ENCODE measurements around the gene MRPS6.

MRPS6 gene

DNA sequence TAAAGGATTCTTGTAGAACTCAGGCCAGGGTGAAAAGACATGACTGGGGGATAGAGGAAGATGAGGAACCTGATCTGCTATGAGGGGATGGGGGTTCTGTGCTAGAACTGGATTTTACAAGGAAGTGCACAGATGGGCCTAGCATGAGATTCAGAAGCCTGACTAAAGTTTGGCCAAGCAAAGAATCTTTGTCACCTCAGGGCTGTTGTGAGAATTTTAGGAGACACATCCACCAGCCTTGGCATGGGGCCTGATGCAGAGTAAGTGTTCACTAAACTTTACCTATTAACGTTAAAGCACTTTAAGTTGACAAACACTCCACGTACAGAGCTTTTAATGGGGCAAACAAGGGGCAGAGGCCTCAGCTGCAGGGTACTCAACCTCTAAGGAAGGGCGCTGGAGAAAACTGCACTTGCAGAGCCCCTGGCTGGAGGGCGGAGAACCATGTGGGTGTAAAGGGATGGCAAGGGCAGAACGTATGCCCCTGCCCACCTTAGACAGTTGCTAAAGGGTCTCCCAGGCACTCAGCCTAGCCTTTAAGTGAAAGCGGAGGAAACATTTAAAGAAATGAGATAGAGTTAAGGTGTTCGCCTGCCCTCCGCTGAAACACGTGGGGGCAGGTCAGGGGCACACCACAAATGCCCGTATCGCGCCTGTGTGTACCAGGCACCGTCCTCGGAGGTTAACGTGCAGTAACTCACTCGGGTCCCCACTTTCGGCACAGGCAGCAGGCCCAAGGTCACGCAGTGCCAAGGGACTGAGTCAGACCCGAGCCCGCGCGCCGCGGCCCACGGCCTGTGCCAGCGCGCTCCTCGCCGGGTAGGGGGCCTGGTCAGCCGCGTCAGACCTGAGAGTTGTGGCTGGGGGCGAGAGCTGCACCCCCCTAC lies 990 bp upstream of the MRPS6 start:
- DNase-seq = no peak

GRCh38 chr21:34073749-34074282 lies 438 bp downstream of the MRPS6 start:
- peak; percentile 56 for DNase-seq

DNA sequence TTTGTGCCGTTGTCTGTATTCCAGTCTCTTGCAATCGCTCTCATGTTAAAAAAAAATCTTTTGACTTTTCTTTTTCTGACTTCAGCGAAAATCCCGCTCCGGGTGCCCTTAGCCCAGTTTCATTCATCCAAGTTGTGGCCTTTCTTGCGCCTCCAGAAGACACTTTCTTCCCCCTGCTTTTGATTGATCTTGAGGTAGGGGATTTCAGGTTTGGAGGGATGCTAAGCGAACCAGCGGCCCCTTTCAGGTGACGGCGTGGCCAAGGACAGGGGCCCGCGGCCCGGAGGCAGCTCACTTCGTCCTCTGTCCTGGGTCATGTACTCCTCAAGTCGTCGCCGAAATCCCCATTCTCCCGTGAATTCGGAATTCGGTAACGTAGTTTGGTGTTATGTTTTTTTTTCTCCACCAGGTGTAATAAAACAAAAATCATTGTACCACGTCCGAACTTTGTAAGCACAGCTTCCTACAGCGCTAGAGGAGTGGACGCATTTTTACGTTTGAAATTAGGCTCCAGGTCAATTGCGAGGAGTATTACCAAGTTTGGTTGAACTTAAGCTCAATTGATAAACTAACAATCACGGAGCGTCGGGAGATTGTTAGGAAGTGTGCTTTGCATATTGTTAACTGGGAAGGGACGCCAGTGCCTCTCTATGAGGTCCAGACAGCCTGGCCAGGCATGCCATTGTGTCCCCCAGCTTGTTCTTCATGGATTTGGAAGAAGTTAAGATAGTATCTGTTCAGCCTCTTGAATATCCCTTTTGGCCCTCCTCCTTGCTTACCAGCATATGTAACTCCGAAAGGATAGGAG lies 1.1 kb downstream of the MRPS6 start:
- no peak for DNase-seq

GRCh38 chr21:34075091-34075425 lies 1.7 kb downstream of the MRPS6 start:
- DNase-seq = no peak

DNA sequence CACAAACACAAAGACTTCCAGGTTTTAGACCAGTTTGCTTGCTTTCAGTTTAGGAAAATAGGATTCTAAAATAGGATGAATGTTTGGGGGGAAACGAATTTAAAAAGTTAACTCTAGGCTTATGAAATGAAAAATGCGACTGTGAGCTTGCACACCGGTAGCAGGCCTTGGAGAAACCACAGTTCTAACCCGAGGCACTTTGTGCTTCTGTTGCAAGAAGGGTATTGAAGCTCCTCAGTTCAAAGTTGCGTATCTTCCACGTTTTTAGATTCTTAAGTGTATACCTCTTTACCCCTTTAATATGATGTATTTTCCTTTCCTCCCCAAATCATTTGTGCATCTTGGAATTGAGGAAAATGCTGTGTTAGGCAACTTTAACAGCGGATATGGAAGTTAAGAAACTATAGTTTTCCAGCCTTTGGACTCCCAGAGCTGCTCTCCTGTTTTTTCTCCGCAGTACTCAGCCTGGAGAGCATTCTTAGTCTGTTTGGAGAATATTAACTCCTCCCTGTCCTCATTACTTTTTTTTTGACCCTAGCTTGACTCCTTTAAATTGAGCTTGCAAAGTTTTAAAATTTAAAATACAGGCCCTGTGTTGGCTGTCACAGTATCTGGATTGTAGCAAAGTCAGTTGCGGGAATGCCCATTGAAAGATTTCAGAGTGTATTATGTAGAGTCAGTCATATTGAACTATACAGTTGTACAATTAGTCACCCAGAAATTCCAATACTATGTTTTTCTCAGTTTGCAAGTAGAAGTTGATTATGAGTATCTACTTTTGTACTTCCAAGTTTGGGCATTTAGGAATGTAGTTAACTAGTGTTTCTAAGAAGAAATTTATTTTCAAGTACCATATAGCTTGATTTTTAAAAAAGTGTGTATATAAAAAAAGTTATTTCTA lies 2.6 kb downstream of the MRPS6 start:
- DNase-seq = no peak

- no peak for DNase-seq
Measured at GRCh38 chr21:34076835-34077234, 3.5 kb downstream of the MRPS6 start.

- no peak for DNase-seq
Measured at GRCh38 chr21:34077888-34078287, 4.5 kb downstream of the MRPS6 start.

- peak; percentile 24 for DNase-seq
Measured at GRCh38 chr21:34078915-34079314, 5.5 kb downstream of the MRPS6 start.

DNA sequence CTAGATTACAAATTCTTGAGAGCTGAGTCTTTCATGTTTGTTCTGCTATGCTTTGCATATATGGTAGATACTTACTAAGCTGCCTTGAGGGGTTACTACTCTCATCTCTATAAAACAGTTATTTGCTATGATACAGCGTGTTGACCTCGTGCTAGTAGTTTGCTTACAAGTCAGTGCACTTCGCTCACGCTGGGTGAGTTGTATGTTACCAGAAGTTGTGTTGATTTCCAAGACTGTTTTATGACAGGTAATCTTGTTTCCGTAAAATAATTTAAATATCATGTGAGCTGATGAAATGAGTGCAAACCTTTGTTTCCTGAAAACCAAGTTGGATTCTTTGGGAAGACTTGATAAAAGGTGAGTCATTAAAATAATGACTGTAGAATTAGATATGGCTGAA lies 7.3 kb downstream of the MRPS6 start:
- DNase-seq = no peak

- no peak for DNase-seq
Measured at GRCh38 chr21:34082769-34083168, 9.4 kb downstream of the MRPS6 start.

DNA sequence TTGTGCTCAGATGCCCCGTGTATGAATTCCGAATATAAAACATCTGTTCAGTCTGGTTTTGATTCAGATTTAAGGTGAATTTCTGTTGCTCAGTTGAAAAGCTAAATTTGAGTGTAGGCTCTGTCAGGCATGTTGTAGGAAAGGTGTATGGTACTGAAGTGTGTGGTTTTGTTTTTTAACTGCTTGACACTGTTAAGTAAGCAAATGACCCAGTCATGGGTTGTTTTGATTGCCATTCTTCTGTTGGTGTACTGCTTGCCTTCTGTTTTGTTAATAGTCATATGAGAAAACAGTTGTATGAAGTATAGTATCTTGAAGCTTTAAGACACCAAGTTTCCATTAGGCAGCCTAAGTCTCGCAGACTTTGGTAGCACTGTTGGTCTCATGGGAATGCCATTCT lies 10.0 kb downstream of the MRPS6 start:
- no peak for DNase-seq

- DNase-seq = no peak
Measured at GRCh38 chr21:34085129-34085528, 11.8 kb downstream of the MRPS6 start.

DNA sequence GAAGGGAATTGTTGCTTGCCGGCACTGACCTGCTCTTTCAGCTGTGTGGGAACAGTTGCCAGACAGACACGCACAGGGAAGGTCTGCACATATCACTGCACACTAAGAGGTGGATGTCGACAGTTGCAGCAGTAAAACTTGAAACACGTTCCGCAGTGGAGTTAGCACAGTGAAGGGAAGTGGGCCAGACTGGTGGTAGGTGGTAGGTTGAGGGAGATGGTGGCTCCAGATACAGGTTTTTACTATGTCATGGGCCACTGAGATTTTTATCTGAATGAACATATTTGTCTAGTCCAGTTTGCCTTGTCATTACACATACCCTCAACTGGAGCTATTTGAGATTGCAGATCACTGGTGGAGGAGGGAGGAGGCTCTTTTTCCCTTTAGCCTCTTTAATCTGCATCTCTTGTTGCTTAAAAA lies 13.5 kb downstream of the MRPS6 start:
- no peak for DNase-seq

GRCh38 chr21:34088752-34089151 lies 15.4 kb downstream of the MRPS6 start:
- DNase-seq = no peak

GRCh38 chr21:34091032-34091431 lies 17.7 kb downstream of the MRPS6 start:
- DNase-seq = no peak

GRCh38 chr21:34091607-34092006 lies 18.2 kb downstream of the MRPS6 start:
- no peak for DNase-seq

DNA sequence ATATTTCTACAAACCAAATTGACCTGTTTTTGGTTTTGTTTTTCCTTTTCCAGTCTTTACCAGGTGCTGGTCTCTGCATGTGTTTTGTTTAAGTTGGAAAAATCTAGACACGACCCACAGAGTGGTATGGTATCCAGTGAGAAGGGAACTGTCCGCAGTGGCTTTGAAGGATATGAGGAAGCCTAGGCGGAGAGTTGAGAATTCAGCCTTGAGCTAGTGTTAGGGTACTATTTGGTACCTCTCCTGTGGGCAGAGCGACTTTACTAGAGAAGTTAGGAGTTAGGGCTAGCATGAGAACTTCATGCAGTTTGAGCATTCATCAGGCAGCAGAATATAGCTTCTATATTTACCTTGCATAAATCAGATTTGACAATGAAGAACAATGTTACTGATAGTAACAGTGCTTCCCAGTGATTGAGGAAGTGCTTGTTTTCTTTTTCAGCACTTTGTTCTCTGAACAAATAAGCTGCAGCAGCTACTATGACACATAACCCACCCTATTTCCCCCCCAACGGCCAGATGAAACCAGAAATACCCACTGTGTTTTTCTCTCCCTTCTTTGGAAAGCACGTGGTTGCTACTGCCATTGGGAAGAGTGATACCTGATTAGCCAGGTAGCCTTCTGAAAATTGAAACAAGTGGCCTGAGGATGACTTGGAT lies 19.0 kb downstream of the MRPS6 start:
- DNase-seq = no peak

- no peak for DNase-seq
Measured at GRCh38 chr21:34093083-34093482, 19.7 kb downstream of the MRPS6 start.

DNA sequence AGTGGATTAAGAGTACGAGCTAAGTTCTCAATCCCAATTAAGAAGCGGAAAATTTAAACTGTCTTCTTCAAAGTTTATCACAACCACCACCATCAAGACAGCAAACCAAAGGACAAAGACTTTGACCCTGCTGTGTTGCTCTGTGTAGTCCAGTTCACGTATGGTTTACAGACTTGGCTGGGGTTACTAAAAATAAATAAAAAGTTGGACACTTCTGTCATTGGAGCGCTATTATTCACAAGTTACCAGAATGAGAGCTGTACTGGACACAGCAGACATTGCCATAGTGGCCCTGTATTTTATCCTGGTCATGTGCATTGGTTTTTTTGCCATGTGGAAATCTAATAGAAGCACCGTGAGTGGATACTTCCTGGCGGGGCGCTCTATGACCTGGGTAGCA lies 21.6 kb downstream of the MRPS6 start:
- no peak for DNase-seq

GRCh38 chr21:34097442-34097841 lies 24.1 kb downstream of the MRPS6 start:
- no peak for DNase-seq

GRCh38 chr21:34100337-34100736 lies 27.0 kb downstream of the MRPS6 start:
- DNase-seq = no peak

DNA sequence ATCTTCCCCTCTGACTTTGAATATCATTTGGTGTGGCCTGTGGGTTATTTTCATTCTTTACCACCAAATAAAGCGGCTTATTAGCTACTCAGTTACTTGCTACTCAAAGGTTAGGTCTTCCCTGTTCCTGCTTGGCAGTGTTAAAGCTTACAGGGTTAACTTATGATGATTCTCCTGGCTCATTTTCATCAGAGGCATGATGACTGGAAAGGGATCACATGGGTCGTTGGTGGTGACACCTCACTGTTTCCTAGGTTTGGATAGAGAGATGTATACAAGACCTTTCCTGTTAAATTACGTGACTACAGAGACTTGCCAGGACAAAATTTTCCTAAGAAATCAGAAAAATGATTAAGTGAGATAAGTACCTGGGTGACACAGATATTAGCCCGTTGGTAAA lies 27.4 kb downstream of the MRPS6 start:
- DNase-seq = no peak
